A673 (cell line): Measurements from ENCODE around the gene FERMT2.

Source experiments
- EZH2 ChIP-seq: fragments of 200-600 bp; sonication (generic); IDR thresholded peaks from 2 replicates; pipeline ENCODE4 v1.6.1; 2017; ENCODE audit warnings: borderline replicate concordance, low read depth, mild to moderate bottlenecking, mixed read lengths, antibody characterized with exemption, low read length; ENCODE audit not compliant: poor library complexity, severe bottlenecking
- TF ChIP-seq, protein P1 (sequence below): fragments of 300-800, 200-600 bp; sonication (generic); conservative IDR thresholded peaks from 2 replicates; pipeline ENCODE4 v1.5.1; 2017; ENCODE audit warnings: low read depth, mild to moderate bottlenecking, antibody characterized with exemption, low read length, moderate library complexity, mixed read lengths

DNA sequence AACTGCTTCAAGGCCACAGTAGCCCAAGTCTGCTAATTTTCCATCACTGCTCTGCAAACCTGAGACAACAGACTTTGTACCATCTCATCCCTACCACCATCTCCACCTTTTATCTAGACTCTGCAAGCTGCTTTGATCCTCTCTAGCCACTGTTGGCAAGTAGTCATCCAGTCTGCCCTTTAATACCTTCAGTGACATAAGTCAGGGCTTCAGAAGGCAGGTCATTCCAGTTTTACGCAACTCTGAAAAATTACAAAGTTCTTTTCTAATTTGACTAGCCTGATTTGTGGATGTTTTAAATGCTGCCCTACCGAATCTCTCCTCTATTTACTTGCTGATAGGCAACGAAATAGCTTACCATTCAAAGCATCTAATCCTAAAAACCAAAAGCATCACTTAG is 2.8 kb downstream of the FERMT2 start:
- TF ChIP-seq, protein P1, sequence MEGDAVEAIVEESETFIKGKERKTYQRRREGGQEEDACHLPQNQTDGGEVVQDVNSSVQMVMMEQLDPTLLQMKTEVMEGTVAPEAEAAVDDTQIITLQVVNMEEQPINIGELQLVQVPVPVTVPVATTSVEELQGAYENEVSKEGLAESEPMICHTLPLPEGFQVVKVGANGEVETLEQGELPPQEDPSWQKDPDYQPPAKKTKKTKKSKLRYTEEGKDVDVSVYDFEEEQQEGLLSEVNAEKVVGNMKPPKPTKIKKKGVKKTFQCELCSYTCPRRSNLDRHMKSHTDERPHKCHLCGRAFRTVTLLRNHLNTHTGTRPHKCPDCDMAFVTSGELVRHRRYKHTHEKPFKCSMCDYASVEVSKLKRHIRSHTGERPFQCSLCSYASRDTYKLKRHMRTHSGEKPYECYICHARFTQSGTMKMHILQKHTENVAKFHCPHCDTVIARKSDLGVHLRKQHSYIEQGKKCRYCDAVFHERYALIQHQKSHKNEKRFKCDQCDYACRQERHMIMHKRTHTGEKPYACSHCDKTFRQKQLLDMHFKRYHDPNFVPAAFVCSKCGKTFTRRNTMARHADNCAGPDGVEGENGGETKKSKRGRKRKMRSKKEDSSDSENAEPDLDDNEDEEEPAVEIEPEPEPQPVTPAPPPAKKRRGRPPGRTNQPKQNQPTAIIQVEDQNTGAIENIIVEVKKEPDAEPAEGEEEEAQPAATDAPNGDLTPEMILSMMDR, result no peak
- no peak for TF ChIP-seq EZH2
